ENCODE data around the gene EOLA1. TPM values are rescaled to one million over a fixed set of nuclear protein-coding genes. Genes with fewer than 3 reads are reported as not detected.

The EOLA1 gene
- total RNA-seq (24.4 and 26.3 TPM in 2 replicates), polyA plus RNA-seq (61.5 and 109 TPM in 2 replicates), polyA minus RNA-seq (69.4 and 141 TPM in 2 replicates)
- total RNA-seq (2013), result 30.5 TPM

DNA sequence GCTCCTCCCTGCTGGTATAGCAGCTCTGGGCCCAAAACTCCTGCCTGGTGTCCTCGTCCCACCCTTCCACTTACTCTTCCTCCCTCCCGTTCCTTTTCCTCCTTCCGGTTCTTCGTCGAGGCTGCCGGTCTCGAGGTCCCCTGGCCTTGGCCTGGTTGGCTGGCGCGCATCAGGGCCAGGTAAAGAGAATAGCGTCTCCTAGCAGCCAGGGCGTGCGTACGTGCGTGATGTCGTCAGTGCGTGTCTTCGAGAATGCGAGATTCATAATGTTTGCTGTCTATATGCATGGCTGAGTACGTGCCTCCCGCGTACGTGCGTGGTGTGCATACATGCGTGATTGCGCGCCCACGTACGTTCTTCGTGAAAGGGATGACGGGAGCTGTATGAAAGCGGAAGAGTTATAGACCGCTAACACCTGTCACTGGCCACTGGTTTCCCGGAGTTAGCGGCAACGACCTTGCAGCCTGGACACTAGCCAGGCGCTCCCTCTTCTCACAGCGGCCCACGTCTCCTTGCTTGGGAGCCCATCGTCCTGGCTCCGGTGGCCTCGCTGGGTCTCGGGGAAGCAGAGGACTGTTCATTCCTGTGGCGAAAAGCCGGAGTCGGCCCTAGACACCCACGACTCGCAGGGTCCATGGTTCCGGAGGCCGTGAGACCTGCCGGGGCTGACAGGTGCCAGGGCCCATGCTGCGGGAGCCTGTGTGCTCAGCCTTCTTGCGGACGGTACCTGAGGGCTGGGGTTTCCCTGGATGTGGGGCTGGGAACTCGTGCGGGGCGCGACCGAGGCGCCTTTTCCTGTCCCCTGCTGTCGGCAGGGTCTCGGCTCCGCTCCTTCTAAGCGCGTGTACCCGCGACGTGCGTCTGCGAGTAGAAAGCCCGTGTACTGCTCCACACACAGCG lies at the start of gene EOLA1:
EOLA1 (plus strand) TSS at position 392 of the 900 bp plus-strand sequence. CDS start 4,619 bp downstream, outside the sequence.
- Histone ChIP-seq H3K4me1 (ENCODE audit: control insufficient read depth in 2 of 2, insufficient read depth in 2 of 2, low read length in 2 of 2) (peaks cover 6 to 13% of the 10 kb centered on the region in 2 donors), H3K4me2 (replicated peaks; ENCODE audit: low read depth, low read length, poor library complexity, severe bottlenecking) (peak within 1 kb of the TSS; percentile 79), H3K9ac (ENCODE audit: low read length) (peak within 1 kb of the TSS; percentile 78), H3K27me3 (replicated peaks in 1 of 4; ENCODE audit: control extremely low read depth in 1 of 4, control insufficient read depth in 3 of 4, insufficient read depth in 4 of 4, low read length in 3 of 4) (no peaks in the 10 kb centered on the region), H3K36me3 (replicated peaks in 1 of 2; ENCODE audit: control extremely low read depth in 1 of 2, control insufficient read depth in 1 of 2, extremely low read depth in 1 of 2, insufficient read depth in 2 of 2, low read length in 1 of 2) (no peaks in the 10 kb centered on the region), H4K20me1 (ENCODE audit: control insufficient read depth, insufficient read depth, low read length, poor library complexity, severe bottlenecking) (no peaks in the 10 kb centered on the region), H2AFZ (ENCODE audit: insufficient read depth, low read depth, low read length, poor library complexity, severe bottlenecking) (peak within 1 kb of the TSS; percentile 18), H3K27ac (ENCODE audit: low read length in 2 of 2) (peak within 1 kb of the TSS; percentile 99), H3K4me3 (ENCODE audit: control extremely low read depth in 1 of 5, extremely low read depth in 1 of 5, insufficient read depth in 1 of 5, low read depth in 2 of 5, low read length in 4 of 5) (peak within 1 kb of the TSS; percentile 4 to 81 (median 70)), H3K79me2 (ENCODE audit: control insufficient read depth, insufficient read depth, low read length) (peaks cover 7% of the 10 kb centered on the region), H3K9me3 (ENCODE audit: control extremely low read depth in 1 of 3, control insufficient read depth in 2 of 3, insufficient read depth in 1 of 3, low read length in 2 of 3) (no peaks in the 10 kb centered on the region)
- Mint-ChIP-seq H3K4me3 (peak within 1 kb of the TSS; percentile 95), H3K27me3 (no peaks in the 10 kb centered on the region), H3K4me1 (peaks cover 12% of the 10 kb centered on the region), H3K27ac (peak within 1 kb of the TSS; percentile 100), H3K9me3 (ENCODE audit: insufficient read depth) (no peaks in the 10 kb centered on the region)
- ChIA-PET CTCF (interaction anchor here (0.7 to 3.5 kb wide), 8 partner anchors 9 to 399 kb away, joined by 3 to 20 read pairs (median 8); partner anchors contain the start of gene IDS), POLR2A (interaction anchor here (0.7 to 2.4 kb wide), 6 partner anchors 10 to 1629 kb away, joined by 3 to 59 read pairs (median 6); partner anchors contain the start of genes EOLA2, FMR1 and IDS)
- peak; percentile 96 for DNase-seq
- ATAC-seq (ENCODE audit: low read depth), result peak; percentile 62
- WGBS (ENCODE audit: insufficient coverage), result under 1% methylated on average over 63 of the region's 71 CpGs
- intact Hi-C loops (cut with micrococcal nuclease), result loop anchor here (1.0 kb wide), 1 partner anchor 36 kb away; the partner anchor contains the start of gene IDS
- TF ChIP-seq, protein P1, sequence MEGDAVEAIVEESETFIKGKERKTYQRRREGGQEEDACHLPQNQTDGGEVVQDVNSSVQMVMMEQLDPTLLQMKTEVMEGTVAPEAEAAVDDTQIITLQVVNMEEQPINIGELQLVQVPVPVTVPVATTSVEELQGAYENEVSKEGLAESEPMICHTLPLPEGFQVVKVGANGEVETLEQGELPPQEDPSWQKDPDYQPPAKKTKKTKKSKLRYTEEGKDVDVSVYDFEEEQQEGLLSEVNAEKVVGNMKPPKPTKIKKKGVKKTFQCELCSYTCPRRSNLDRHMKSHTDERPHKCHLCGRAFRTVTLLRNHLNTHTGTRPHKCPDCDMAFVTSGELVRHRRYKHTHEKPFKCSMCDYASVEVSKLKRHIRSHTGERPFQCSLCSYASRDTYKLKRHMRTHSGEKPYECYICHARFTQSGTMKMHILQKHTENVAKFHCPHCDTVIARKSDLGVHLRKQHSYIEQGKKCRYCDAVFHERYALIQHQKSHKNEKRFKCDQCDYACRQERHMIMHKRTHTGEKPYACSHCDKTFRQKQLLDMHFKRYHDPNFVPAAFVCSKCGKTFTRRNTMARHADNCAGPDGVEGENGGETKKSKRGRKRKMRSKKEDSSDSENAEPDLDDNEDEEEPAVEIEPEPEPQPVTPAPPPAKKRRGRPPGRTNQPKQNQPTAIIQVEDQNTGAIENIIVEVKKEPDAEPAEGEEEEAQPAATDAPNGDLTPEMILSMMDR (IDR thresholded peaks at IDR 0.05), result no peak
- TF ChIP-seq EZH2 (IDR thresholded peaks at IDR 0.05; ENCODE audit: borderline replicate concordance, insufficient read depth, low read depth, low read length, poor library complexity, severe bottlenecking), result no peak

DNA sequence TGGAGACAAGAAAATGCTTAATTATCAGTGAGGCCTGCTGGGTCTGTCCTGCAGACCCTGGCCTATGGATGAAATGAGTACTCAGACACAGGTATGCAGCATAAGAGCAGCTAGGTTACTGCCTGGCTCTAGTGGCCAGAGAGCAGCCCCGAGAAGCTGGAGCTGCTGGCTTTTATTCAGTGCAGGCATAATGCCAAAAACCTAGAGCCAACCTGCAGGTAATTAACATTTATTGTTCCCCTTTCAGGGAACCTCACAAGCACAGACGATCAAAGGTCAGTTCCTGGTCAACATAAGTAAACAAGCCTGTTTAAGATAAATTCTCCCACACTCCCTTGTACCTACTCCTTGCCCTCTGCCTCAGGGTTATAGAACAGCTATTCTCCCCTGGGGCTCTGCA lies 49.0 kb upstream of the EOLA1 start:
- no peaks in the 10 kb centered on the region for H3K27me3 ChIP-seq (replicated peaks in 1 of 4; ENCODE audit: control extremely low read depth in 1 of 4, control insufficient read depth in 3 of 4, insufficient read depth in 4 of 4, low read length in 3 of 4)
- H3K4me3 ChIP-seq (ENCODE audit: control extremely low read depth in 1 of 5, extremely low read depth in 1 of 5, insufficient read depth in 1 of 5, low read depth in 2 of 5, low read length in 4 of 5), result no peak overlapping the region
- H3K27ac ChIP-seq (ENCODE audit: low read length in 2 of 2), result no peak overlapping the region
- ATAC-seq (ENCODE audit: low read depth) (no peak), DNase-seq (no peak)
- CTCF ChIA-PET, result no interaction called here
- 86% methylated on average over 2 of the region's 2 CpGs for WGBS (ENCODE audit: insufficient coverage)
- TF ChIP-seq, protein P1 (IDR thresholded peaks at IDR 0.05), result no peak
- no peak for TF ChIP-seq EZH2 (IDR thresholded peaks at IDR 0.05; ENCODE audit: borderline replicate concordance, insufficient read depth, low read depth, low read length, poor library complexity, severe bottlenecking)
- peaks cover 0 to 81% of the 10 kb centered on the region in 2 experiments for H3K36me3 ChIP-seq (replicated peaks in 1 of 2; ENCODE audit: control extremely low read depth in 1 of 2, control insufficient read depth in 1 of 2, extremely low read depth in 1 of 2, insufficient read depth in 2 of 2, low read length in 1 of 2)
- Mint-ChIP-seq H3K4me3 (no peak overlapping the region), H3K27ac (no peak overlapping the region), H3K4me1 (no peaks in the 10 kb centered on the region), H3K9me3 (ENCODE audit: insufficient read depth) (no peaks in the 10 kb centered on the region), H3K27me3 (no peaks in the 10 kb centered on the region)
- H3K79me2 ChIP-seq (ENCODE audit: control insufficient read depth, insufficient read depth, low read length), result peaks cover 5% of the 10 kb centered on the region
- H2AFZ ChIP-seq (ENCODE audit: insufficient read depth, low read depth, low read length, poor library complexity, severe bottlenecking), result no peak overlapping the region
- no peaks in the 10 kb centered on the region for H3K4me1 ChIP-seq (ENCODE audit: control insufficient read depth in 2 of 2, insufficient read depth in 2 of 2, low read length in 2 of 2)
- H4K20me1 ChIP-seq (ENCODE audit: control insufficient read depth, insufficient read depth, low read length, poor library complexity, severe bottlenecking), result peaks cover 15% of the 10 kb centered on the region
- POLR2A ChIA-PET, result no interaction called here
- H3K9me3 ChIP-seq (ENCODE audit: control extremely low read depth in 1 of 3, control insufficient read depth in 2 of 3, insufficient read depth in 1 of 3, low read length in 2 of 3), result no peaks in the 10 kb centered on the region
- no peak overlapping the region for H3K9ac ChIP-seq (ENCODE audit: low read length)
- no peak overlapping the region for H3K4me2 ChIP-seq (replicated peaks; ENCODE audit: low read depth, low read length, poor library complexity, severe bottlenecking)
- intact Hi-C loops (cut with micrococcal nuclease), result no loop called here
